Mesendoderm (in vitro differentiated cells): ENCODE data around the gene LRCH1.

ENCODE experiments used
- DNase-seq: peaks from one replicate; pipeline ENCODE4 v3.0.0; 2013
- H2AK5ac ChIP-seq: 2 replicates; pipeline ENCODE4 v1.6.1; 2013; ENCODE audit warnings: low read length, inconsistent platforms
- H2BK120ac ChIP-seq: 2 replicates; pipeline ENCODE4 v1.6.1; 2013; ENCODE audit warnings: low read depth, mild to moderate bottlenecking, low read length, moderate library complexity, mixed read lengths
- H2BK15ac ChIP-seq: replicated peaks from 2 replicates; pipeline ENCODE4 v1.6.1; 2013; ENCODE audit warnings: low read depth, mild to moderate bottlenecking, moderate library complexity
- H2BK5ac ChIP-seq: 2 replicates; pipeline ENCODE4 v1.6.1; 2013; ENCODE audit warnings: low read length, inconsistent platforms
- H3K18ac ChIP-seq: 2 replicates; pipeline ENCODE4 v1.6.1; 2013; ENCODE audit warnings: mild to moderate bottlenecking, low read length, mixed read lengths
- H3K23ac ChIP-seq: one replicate; pipeline ENCODE4 v1.6.1; 2013; ENCODE audit warnings: low read length
- H3K27ac ChIP-seq: 2 replicates; pipeline ENCODE4 v1.5.1; 2013; ENCODE audit warnings: low read depth, mild to moderate bottlenecking, inconsistent platforms, low read length, moderate library complexity
- H3K27me3 ChIP-seq: 2 replicates; pipeline ENCODE4 v1.6.1; 2013; ENCODE audit warnings: low read length, control low read depth, mild to moderate bottlenecking, inconsistent platforms; ENCODE audit not compliant: insufficient read depth, poor library complexity
- H3K36me3 ChIP-seq: 2 replicates; pipeline ENCODE4 v1.6.1; 2013; ENCODE audit warnings: low read length, inconsistent platforms; ENCODE audit not compliant: control insufficient read depth, insufficient read depth
- H3K4ac ChIP-seq: one replicate; pipeline ENCODE4 v1.6.1; 2013; ENCODE audit warnings: low read depth, mild to moderate bottlenecking, low read length, moderate library complexity
- H3K4me1 ChIP-seq: 2 replicates; pipeline ENCODE4 v1.6.1; 2013; ENCODE audit warnings: low read depth, low read length, inconsistent platforms; ENCODE audit not compliant: control insufficient read depth
- H3K4me2 ChIP-seq: 2 replicates; pipeline ENCODE4 v1.6.1; 2013; ENCODE audit warnings: low read length
- H3K4me3 ChIP-seq: 2 replicates; pipeline ENCODE4 v1.5.1; 2013; ENCODE audit warnings: mild to moderate bottlenecking, low read length
- H3K56ac ChIP-seq: one replicate; pipeline ENCODE4 v1.6.1; 2013; ENCODE audit warnings: low read length
- H3K79me1 ChIP-seq: 2 replicates; pipeline ENCODE4 v1.6.1; 2013; ENCODE audit warnings: low read length, inconsistent platforms
- H3K79me2 ChIP-seq: 2 replicates; pipeline ENCODE4 v1.6.1; 2013; ENCODE audit warnings: mild to moderate bottlenecking, low read length; ENCODE audit not compliant: control insufficient read depth, insufficient read depth
- H3K9ac ChIP-seq: 2 replicates; pipeline ENCODE4 v1.6.1; 2013; ENCODE audit warnings: low read length, inconsistent platforms
- H4K5ac ChIP-seq: one replicate; pipeline ENCODE4 v1.6.1; 2013; ENCODE audit warnings: low read length
- H4K8ac ChIP-seq: one replicate; pipeline ENCODE4 v1.6.1; 2013; ENCODE audit warnings: low read depth, mild to moderate bottlenecking, control low read depth, low read length, moderate library complexity
- WGBS: extraction: QIAGEN DNeasy Blood & Tissue Kit; methylation state at CpG from one replicate; pipeline ENCODE4 v1.1.7; 2013; ENCODE audit warnings: low lambda C conversion rate, missing lambda C conversion rate; ENCODE audit not compliant: insufficient coverage; ENCODE audit errors: extremely low coverage; 5-methylcytosine and 5-hydroxymethylcytosine counted together

The LRCH1 gene

GRCh38 chr13:46668302-46668720, 115.3 kb downstream of the LRCH1 start:
- Histone ChIP-seq H4K5ac (no peak overlapping the region), H3K4me2 (no peak overlapping the region), H3K18ac (no peak overlapping the region), H3K4me3 (no peak overlapping the region), H3K27ac (no peak overlapping the region), H3K36me3 (no peaks in the 10 kb centered on the region), H3K79me1 (peaks cover 4% of the 10 kb centered on the region), H3K9ac (no peak overlapping the region), H3K4me1 (peaks cover 13% of the 10 kb centered on the region), H3K79me2 (no peaks in the 10 kb centered on the region), H2AK5ac (no peak overlapping the region), H3K27me3 (no peaks in the 10 kb centered on the region), H2BK5ac (no peak overlapping the region), H4K8ac (no peak overlapping the region), H2BK120ac (no peak overlapping the region), H2BK15ac (no peak overlapping the region), H3K56ac (no peak overlapping the region), H3K4ac (no peak overlapping the region), H3K23ac (no peak overlapping the region)
- no CpG with 5 or more reads among the region's 3 CpGs for WGBS
- no peak for DNase-seq

- Histone ChIP-seq H3K4me3 (no peak overlapping the region), H4K5ac (no peak overlapping the region), H2AK5ac (no peak overlapping the region), H3K23ac (no peak overlapping the region), H3K56ac (no peak overlapping the region), H3K27ac (no peak overlapping the region), H3K27me3 (no peaks in the 10 kb centered on the region), H2BK15ac (no peak overlapping the region), H3K79me1 (peaks cover 4% of the 10 kb centered on the region), H3K4ac (no peak overlapping the region), H3K36me3 (no peaks in the 10 kb centered on the region), H3K4me1 (peaks cover 11% of the 10 kb centered on the region), H3K18ac (no peak overlapping the region), H3K79me2 (no peaks in the 10 kb centered on the region), H3K4me2 (no peak overlapping the region), H4K8ac (no peak overlapping the region), H3K9ac (no peak overlapping the region), H2BK120ac (no peak overlapping the region), H2BK5ac (no peak overlapping the region)
- WGBS: no CpG with 5 or more reads among the region's 6 CpGs
- no peak for DNase-seq
Measured at GRCh38 chr13:46668931-46669525, 116.1 kb downstream of the LRCH1 start.

GRCh38 chr13:46672338-46673090, 119.5 kb downstream of the LRCH1 start:
- H2AK5ac ChIP-seq: no peak overlapping the region
- no peak overlapping the region for H3K4me3 ChIP-seq
- no peak overlapping the region for H3K9ac ChIP-seq
- H3K36me3 ChIP-seq: no peaks in the 10 kb centered on the region
- H3K27me3 ChIP-seq: no peaks in the 10 kb centered on the region
- H2BK5ac ChIP-seq: no peak overlapping the region
- no peak overlapping the region for H3K27ac ChIP-seq
- H3K79me2 ChIP-seq: no peaks in the 10 kb centered on the region
- no peak overlapping the region for H2BK15ac ChIP-seq
- no peak overlapping the region for H3K18ac ChIP-seq
- H3K56ac ChIP-seq: no peak overlapping the region
- peaks cover 2% of the 10 kb centered on the region for H3K79me1 ChIP-seq
- H3K23ac ChIP-seq: no peak overlapping the region
- H3K4ac ChIP-seq: no peak overlapping the region
- no peaks in the 10 kb centered on the region for H3K4me1 ChIP-seq
- DNase-seq: no peak
- no peak overlapping the region for H2BK120ac ChIP-seq
- no peak overlapping the region for H4K8ac ChIP-seq
- H3K4me2 ChIP-seq: no peak overlapping the region
- no CpG with 5 or more reads among the region's 15 CpGs for WGBS
- no peak overlapping the region for H4K5ac ChIP-seq

- H2BK120ac ChIP-seq: no peak overlapping the region
- DNase-seq: no peak
- H3K27me3 ChIP-seq: no peaks in the 10 kb centered on the region
- H2BK5ac ChIP-seq: no peak overlapping the region
- H3K36me3 ChIP-seq: no peaks in the 10 kb centered on the region
- no peaks in the 10 kb centered on the region for H3K4me1 ChIP-seq
- H3K27ac ChIP-seq: no peak overlapping the region
- H3K9ac ChIP-seq: no peak overlapping the region
- no peak overlapping the region for H3K18ac ChIP-seq
- H3K4me2 ChIP-seq: no peak overlapping the region
- no peak overlapping the region for H2BK15ac ChIP-seq
- H3K4me3 ChIP-seq: no peak overlapping the region
- no peak overlapping the region for H4K8ac ChIP-seq
- no peak overlapping the region for H3K56ac ChIP-seq
- H4K5ac ChIP-seq: no peak overlapping the region
- no peak overlapping the region for H2AK5ac ChIP-seq
- peaks cover 5% of the 10 kb centered on the region for H3K79me1 ChIP-seq
- H3K79me2 ChIP-seq: no peaks in the 10 kb centered on the region
- no peak overlapping the region for H3K4ac ChIP-seq
- H3K23ac ChIP-seq: no peak overlapping the region
Measured at GRCh38 chr13:46675016-46675415, 122.0 kb downstream of the LRCH1 start.

GRCh38 chr13:46676378-46676725, 123.4 kb downstream of the LRCH1 start:
- no peak overlapping the region for H4K8ac ChIP-seq
- H3K9ac ChIP-seq: no peak overlapping the region
- peaks cover 2% of the 10 kb centered on the region for H3K79me2 ChIP-seq
- no peak overlapping the region for H3K27ac ChIP-seq
- H3K18ac ChIP-seq: no peak overlapping the region
- H3K23ac ChIP-seq: no peak overlapping the region
- H2BK5ac ChIP-seq: no peak overlapping the region
- no peak overlapping the region for H3K4ac ChIP-seq
- peaks cover 7% of the 10 kb centered on the region for H3K79me1 ChIP-seq
- WGBS: no CpG with 5 or more reads among the region's 3 CpGs
- no peak for DNase-seq
- H3K4me3 ChIP-seq: no peak overlapping the region
- H3K56ac ChIP-seq: no peak overlapping the region
- H2AK5ac ChIP-seq: no peak overlapping the region
- H3K4me1 ChIP-seq: no peaks in the 10 kb centered on the region
- H3K36me3 ChIP-seq: no peaks in the 10 kb centered on the region
- H4K5ac ChIP-seq: no peak overlapping the region
- H3K4me2 ChIP-seq: no peak overlapping the region
- H3K27me3 ChIP-seq: no peaks in the 10 kb centered on the region
- H2BK15ac ChIP-seq: no peak overlapping the region
- no peak overlapping the region for H2BK120ac ChIP-seq
